Measurements from ENCODE around the gene CHCHD5. TPM values are rescaled to one million over a fixed set of nuclear protein-coding genes. Genes with fewer than 3 reads are reported as not detected.
"Not testable (repeated sequence)": the region's sequence is repeated elsewhere in the genome, so short reads cannot be mapped to it uniquely, and the experiment has no call there.

The CHCHD5 gene
- total RNA-seq, 2 donors from 2014 or later = 30.4 to 41.8 TPM

DNA sequence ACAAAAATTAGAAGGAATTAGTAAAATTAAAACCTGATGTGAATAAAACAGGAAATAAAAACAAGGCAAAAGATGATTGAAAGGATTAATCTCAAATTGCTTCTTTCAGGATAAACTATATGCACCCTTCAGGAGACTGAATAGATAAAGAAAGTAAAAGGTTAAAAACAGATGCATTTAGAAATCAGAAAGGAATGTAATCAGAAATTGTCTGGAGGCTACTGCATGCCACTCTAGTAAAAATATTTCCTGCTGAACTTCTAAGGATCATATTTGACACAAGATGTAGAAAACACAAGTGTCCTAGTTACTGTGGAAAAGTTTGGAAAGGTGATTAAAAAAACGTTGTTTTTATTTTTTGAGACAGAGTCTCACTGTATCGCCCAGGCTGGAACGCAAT, 16.2 kb downstream of the CHCHD5 start:
- no peak for DNase-seq
- H3K27ac Mint-ChIP-seq = no peak overlapping the region
- peaks cover 7% of the 10 kb centered on the region for H3K4me1 Mint-ChIP-seq (ENCODE audit: low read depth)
- no peak for ATAC-seq (replicated peaks in 1 of 2)
- H3K4me3 Mint-ChIP-seq = no peak overlapping the region
- H3K36me3 Mint-ChIP-seq (ENCODE audit: insufficient read depth in 2 of 2) = no peaks in the 10 kb centered on the region
- no peaks in the 10 kb centered on the region for H3K27me3 Mint-ChIP-seq (ENCODE audit: low read depth)
- no peaks in the 10 kb centered on the region for H3K9me3 Mint-ChIP-seq

- no peaks in the 10 kb centered on the region for H3K36me3 Mint-ChIP-seq (ENCODE audit: insufficient read depth in 2 of 2)
- DNase-seq = no peak
These were observed 17.3 kb downstream of the CHCHD5 start for GRCh38 chr2:112601754-112602153.

DNA sequence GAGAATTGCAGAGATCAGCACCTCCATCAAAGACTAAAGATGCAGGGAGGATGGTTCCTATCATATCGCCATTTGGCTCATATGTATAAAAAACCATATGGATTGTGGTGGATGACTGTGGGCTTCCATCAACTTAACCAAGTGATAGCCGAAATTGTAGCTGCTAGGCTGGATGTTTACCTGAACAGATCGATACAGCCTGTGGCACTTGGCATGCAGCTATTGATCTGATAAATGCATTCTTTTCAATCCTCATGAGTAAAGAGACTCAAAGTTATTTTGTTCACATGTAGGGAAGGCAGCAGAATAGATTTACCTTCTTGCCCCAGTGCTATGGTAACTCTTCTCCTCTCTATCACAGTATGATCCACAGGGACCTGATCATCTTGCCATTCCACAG, 18.5 kb downstream of the CHCHD5 start:
- Mint-ChIP-seq H3K9me3 (no peaks in the 10 kb centered on the region), H3K27me3 (ENCODE audit: low read depth) (no peaks in the 10 kb centered on the region), H3K4me1 (ENCODE audit: low read depth) (peaks cover 7% of the 10 kb centered on the region), H3K36me3 (ENCODE audit: insufficient read depth in 2 of 2) (no peaks in the 10 kb centered on the region), H3K4me3 (no peak overlapping the region), H3K27ac (no peak overlapping the region)
- no peak for ATAC-seq (replicated peaks in 1 of 2)
- DNase-seq = no peak

More at GRCh38 chr2:112601754-112602153, 17.3 kb downstream of the CHCHD5 start:
- Mint-ChIP-seq H3K4me1 (ENCODE audit: low read depth) (peaks cover 7% of the 10 kb centered on the region), H3K27me3 (ENCODE audit: low read depth) (no peaks in the 10 kb centered on the region), H3K4me3 (no peak overlapping the region), H3K27ac (no peak overlapping the region), H3K9me3 (no peaks in the 10 kb centered on the region)
- ATAC-seq (replicated peaks in 1 of 2) = no peak

DNA sequence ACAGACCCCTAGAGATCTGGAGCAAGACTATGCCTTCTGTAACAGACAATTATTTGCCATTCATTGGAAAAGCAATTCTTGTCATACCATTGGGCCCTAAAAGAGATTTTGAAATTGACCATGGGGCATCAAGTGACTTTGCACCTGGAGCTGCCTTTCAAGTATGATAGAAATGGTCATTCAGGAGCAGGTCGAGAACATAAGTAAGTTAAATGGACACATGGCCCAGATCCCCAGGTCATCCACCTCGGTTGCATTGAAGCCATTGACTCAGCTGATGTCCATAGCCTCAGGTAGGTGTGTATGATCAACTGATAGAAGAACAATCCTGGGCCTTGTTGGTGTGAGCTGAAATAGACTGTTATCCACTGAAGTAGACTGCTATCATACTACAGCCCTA, 19.3 kb downstream of the CHCHD5 start:
- Mint-ChIP-seq H3K4me3 (no peak overlapping the region), H3K36me3 (ENCODE audit: insufficient read depth in 2 of 2) (no peaks in the 10 kb centered on the region), H3K4me1 (ENCODE audit: low read depth) (peaks cover 7% of the 10 kb centered on the region), H3K27ac (no peak overlapping the region), H3K27me3 (ENCODE audit: low read depth) (no peaks in the 10 kb centered on the region), H3K9me3 (no peaks in the 10 kb centered on the region)
- DNase-seq (no peak), ATAC-seq (replicated peaks in 1 of 2) (no peak)

GRCh38 chr2:112604952-112605351, 20.5 kb downstream of the CHCHD5 start:
- H3K4me3 Mint-ChIP-seq = no peak overlapping the region
- ATAC-seq (replicated peaks in 1 of 2) = no peak
- peaks cover 4% of the 10 kb centered on the region for H3K4me1 Mint-ChIP-seq (ENCODE audit: low read depth)
- DNase-seq = no peak
- peaks cover 0 to 3% of the 10 kb centered on the region in 2 donors for H3K9me3 Mint-ChIP-seq
- no peaks in the 10 kb centered on the region for H3K36me3 Mint-ChIP-seq (ENCODE audit: insufficient read depth in 2 of 2)
- no peaks in the 10 kb centered on the region for H3K27me3 Mint-ChIP-seq (ENCODE audit: low read depth)
- no peak overlapping the region for H3K27ac Mint-ChIP-seq

GRCh38 chr2:112605926-112606325, 21.5 kb downstream of the CHCHD5 start:
- Mint-ChIP-seq H3K4me3 (no peak overlapping the region), H3K27ac (no peak overlapping the region), H3K4me1 (ENCODE audit: low read depth) (no peaks in the 10 kb centered on the region), H3K27me3 (ENCODE audit: low read depth) (no peaks in the 10 kb centered on the region), H3K9me3 (peaks cover 0 to 3% of the 10 kb centered on the region in 2 donors), H3K36me3 (ENCODE audit: insufficient read depth in 2 of 2) (no peaks in the 10 kb centered on the region)
- ATAC-seq (replicated peaks in 1 of 2) = no peak
- no peak for DNase-seq

DNA sequence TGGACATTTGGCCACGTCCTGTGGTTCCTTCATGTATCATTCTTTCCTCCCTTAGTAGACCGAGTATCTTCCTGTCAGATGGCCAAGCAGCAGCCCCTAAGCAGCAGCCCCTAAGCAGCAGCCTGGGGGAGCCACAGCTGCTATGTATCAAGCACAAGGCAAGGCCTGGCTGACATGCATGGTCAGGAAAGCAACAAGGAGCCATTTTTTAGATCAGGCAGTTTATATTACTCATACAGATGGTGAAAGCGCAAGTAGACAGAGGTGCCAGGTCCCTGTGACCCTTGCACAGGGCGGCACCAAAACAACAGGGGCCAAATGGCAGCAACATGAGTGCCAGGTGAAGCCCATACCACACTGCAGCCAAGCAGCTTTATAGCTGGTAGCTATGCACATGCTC, 22.1 kb downstream of the CHCHD5 start:
- H3K27me3 Mint-ChIP-seq (ENCODE audit: low read depth) = no peaks in the 10 kb centered on the region
- ATAC-seq (replicated peaks in 1 of 2) (no peak), DNase-seq (no peak)
- H3K9me3 Mint-ChIP-seq = peaks cover 0 to 3% of the 10 kb centered on the region in 2 donors
- H3K4me1 Mint-ChIP-seq (ENCODE audit: low read depth) = no peaks in the 10 kb centered on the region
- H3K27ac Mint-ChIP-seq = no peak overlapping the region
- H3K4me3 Mint-ChIP-seq = no peak overlapping the region
- no peaks in the 10 kb centered on the region for H3K36me3 Mint-ChIP-seq (ENCODE audit: insufficient read depth in 2 of 2)

DNA sequence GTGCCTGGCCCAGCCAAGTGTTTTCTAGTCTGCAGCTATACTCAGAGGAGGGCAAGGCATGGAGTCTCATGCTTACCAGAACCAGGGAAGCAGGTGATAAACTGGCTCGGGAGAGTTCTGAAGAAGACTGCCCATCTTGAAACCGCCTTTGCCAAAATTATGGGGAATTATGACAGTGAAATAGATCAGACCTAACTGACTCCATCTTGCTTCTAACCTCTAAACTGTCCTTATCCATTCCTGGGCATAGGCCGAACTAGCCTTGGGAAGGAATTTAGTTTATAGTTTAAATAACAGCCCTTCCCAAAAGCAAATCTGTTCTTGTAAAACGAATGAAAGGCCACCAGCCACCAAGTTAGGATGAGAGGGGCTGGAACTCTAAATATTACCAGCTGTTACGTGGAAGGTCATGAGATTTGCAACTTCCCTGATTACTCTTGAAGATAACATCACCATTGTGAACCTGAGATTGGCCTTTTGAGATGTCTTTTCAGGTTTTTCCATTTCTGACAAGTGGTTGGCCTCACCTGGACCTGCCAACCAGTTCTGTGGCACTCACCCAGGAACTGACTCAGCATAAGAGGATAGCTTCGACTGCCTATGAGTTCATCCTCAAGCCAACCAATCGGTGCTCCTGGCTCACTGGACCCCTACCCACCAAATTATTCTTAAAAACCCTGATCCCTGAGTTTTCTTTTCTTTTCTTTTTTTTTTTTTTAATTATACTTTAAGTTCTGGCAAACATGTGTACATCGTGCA, 23.4 kb downstream of the CHCHD5 start:
- no peaks in the 10 kb centered on the region for H3K4me1 Mint-ChIP-seq (ENCODE audit: low read depth)
- DNase-seq (no peak), ATAC-seq (replicated peaks in 1 of 2) (no peak)
- no peaks in the 10 kb centered on the region for H3K36me3 Mint-ChIP-seq (ENCODE audit: insufficient read depth in 2 of 2)
- H3K9me3 Mint-ChIP-seq = peaks cover 0 to 3% of the 10 kb centered on the region in 2 donors
- H3K27me3 Mint-ChIP-seq (ENCODE audit: low read depth) = no peaks in the 10 kb centered on the region
- no peak overlapping the region for H3K4me3 Mint-ChIP-seq
- H3K27ac Mint-ChIP-seq = no peak overlapping the region

DNA sequence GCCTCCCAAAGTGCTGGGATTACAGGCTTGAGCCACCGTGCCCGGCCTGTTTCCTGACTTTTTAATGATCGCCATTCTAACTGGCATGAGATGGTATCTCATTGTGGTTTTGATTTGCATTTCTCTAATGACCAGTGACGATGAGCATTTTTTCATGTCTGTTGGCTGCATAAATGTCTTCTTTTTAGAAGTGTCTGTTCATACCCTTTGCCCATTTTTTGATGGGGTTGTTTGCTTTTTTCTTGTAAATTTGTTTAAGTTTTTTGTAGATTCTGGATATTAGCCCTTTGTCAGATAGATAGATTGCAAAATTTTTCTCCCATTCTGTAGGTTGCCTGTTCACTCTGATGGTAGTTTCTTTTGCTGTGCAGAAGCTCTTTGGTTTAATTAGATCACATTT, 24.9 kb downstream of the CHCHD5 start:
- not testable (repeated sequence) for H3K27ac Mint-ChIP-seq; ATAC-seq (replicated peaks in 1 of 2); DNase-seq; H3K36me3 Mint-ChIP-seq (ENCODE audit: insufficient read depth in 2 of 2); H3K4me3 Mint-ChIP-seq; H3K9me3 Mint-ChIP-seq; H3K27me3 Mint-ChIP-seq (ENCODE audit: low read depth); H3K4me1 Mint-ChIP-seq (ENCODE audit: low read depth)

GRCh38 chr2:112612283-112612682, 27.9 kb downstream of the CHCHD5 start:
- H3K27ac Mint-ChIP-seq, H3K9me3 Mint-ChIP-seq: not testable (repeated sequence)

GRCh38 chr2:112614201-112614840, 29.9 kb downstream of the CHCHD5 start:
- no peak overlapping the region for H3K4me3 Mint-ChIP-seq
- peaks cover 0 to 3% of the 10 kb centered on the region in 2 donors for H3K9me3 Mint-ChIP-seq
- no peaks in the 10 kb centered on the region for H3K4me1 Mint-ChIP-seq (ENCODE audit: low read depth)
- H3K27ac Mint-ChIP-seq = no peak overlapping the region
- H3K36me3 Mint-ChIP-seq (ENCODE audit: insufficient read depth in 2 of 2) = no peaks in the 10 kb centered on the region
- DNase-seq (no peak), ATAC-seq (replicated peaks in 1 of 2) (no peak)
- no peaks in the 10 kb centered on the region for H3K27me3 Mint-ChIP-seq (ENCODE audit: low read depth)

More at GRCh38 chr2:112612283-112612682, 27.9 kb downstream of the CHCHD5 start:
- not testable (repeated sequence) for H3K4me1 Mint-ChIP-seq (ENCODE audit: low read depth); H3K4me3 Mint-ChIP-seq; H3K27me3 Mint-ChIP-seq (ENCODE audit: low read depth); ATAC-seq (replicated peaks in 1 of 2); DNase-seq; H3K36me3 Mint-ChIP-seq (ENCODE audit: insufficient read depth in 2 of 2)

DNA sequence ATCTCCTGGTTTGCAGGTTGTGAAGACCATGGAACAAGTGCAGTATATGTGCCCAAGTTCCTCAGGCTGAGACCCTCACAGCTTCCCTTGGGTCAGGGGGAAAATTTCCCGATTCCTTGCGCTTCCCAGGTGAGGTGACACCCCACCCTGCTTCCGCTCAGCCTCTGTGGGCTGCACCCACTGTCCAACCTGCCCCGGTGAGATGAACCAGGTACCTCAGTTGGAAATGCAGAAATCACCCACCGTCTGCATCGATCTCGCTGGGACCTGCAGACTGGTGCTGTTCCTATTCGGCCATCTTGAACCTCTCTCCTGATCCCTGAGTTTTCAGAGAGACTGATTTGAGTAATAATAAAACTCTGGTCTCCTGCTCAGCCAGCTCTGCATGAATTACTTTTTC, 30.6 kb downstream of the CHCHD5 start:
- ATAC-seq (replicated peaks in 1 of 2) = no peak

GRCh38 chr2:112615798-112616197, 31.4 kb downstream of the CHCHD5 start:
- not testable (repeated sequence) for H3K4me3 Mint-ChIP-seq; H3K27me3 Mint-ChIP-seq (ENCODE audit: low read depth); DNase-seq; ATAC-seq (replicated peaks in 1 of 2); H3K4me1 Mint-ChIP-seq (ENCODE audit: low read depth); H3K36me3 Mint-ChIP-seq (ENCODE audit: insufficient read depth in 2 of 2); H3K9me3 Mint-ChIP-seq; H3K27ac Mint-ChIP-seq

More for the DNA sequence above, 30.6 kb downstream of the CHCHD5 start:
- H3K4me3 Mint-ChIP-seq = no peak overlapping the region
- H3K4me1 Mint-ChIP-seq (ENCODE audit: low read depth) = no peaks in the 10 kb centered on the region
- H3K27me3 Mint-ChIP-seq (ENCODE audit: low read depth) = no peaks in the 10 kb centered on the region
- H3K9me3 Mint-ChIP-seq = no peaks in the 10 kb centered on the region
- no peak for DNase-seq
- H3K27ac Mint-ChIP-seq = no peak overlapping the region
- H3K36me3 Mint-ChIP-seq (ENCODE audit: insufficient read depth in 2 of 2) = no peaks in the 10 kb centered on the region

DNA sequence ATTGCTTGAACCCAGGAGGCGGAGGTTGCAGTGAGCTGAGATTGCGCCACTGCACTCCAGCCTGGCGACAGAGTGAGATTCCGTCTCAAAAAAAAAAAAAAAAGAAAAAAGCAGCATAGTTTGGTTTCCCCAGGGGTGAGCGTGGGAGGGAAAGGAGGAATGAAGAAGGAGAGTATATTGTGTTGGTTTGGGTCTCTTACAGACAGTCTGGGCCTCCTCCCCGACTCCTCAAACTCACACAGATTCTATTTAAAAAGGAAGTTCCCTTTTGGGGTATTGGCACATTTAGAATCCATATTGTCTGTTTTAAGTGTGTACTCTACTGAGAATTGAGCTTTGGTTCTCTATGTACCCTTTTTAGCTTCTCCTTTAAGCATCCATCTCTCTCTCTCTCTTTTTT, 34.0 kb downstream of the CHCHD5 start:
- Mint-ChIP-seq H3K27me3 (ENCODE audit: low read depth) (no peaks in the 10 kb centered on the region), H3K4me1 (ENCODE audit: low read depth) (no peaks in the 10 kb centered on the region), H3K27ac (no peak overlapping the region), H3K4me3 (no peak overlapping the region), H3K36me3 (ENCODE audit: insufficient read depth in 2 of 2) (no peaks in the 10 kb centered on the region), H3K9me3 (no peaks in the 10 kb centered on the region)
- ATAC-seq (replicated peaks in 1 of 2) (no peak), DNase-seq (no peak)
